Brain pericyte (primary cell): ENCODE data around the gene UVRAG.
"Not testable (repeated sequence)": the region's sequence is repeated elsewhere in the genome, so short reads cannot be mapped to it uniquely, and the experiment has no call there.

Experiments used
- DNase-seq: peaks from one replicate; pipeline ENCODE4 v3.0.0-alpha.2; 2012; ENCODE audit warnings: low read depth, low spot score

The UVRAG gene

DNA sequence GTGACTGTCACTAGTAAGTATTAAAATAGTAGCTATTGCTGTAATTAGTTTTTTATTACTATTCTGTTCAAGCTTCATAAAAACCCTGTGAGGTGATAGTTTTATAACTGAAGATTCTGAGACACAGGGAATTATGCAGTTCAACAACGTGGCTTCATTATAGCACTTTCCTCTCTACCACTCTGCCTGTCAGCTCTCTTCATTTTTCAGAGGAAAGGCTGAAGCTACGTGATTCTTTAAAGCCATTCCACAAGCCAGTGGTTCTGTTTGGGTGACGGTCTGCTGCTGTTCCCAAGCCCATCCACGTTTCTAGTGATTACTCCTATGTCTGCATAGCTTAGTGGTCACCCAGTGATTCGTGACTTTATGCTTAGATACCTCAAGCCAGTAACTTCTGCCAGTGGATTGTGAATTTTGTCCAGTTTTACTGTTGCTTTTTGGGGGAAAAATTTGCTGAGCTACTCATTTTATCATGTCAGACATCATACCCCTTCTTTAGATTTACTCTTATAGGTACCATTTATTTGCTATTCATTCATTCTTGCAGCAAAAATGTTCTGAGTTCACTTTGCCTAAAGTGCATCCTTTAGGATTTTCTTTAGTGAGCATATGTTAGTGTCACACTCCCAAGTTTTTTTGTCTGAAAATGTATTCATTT, 59.8 kb downstream of the UVRAG start:
- DNase-seq, result no peak

DNA sequence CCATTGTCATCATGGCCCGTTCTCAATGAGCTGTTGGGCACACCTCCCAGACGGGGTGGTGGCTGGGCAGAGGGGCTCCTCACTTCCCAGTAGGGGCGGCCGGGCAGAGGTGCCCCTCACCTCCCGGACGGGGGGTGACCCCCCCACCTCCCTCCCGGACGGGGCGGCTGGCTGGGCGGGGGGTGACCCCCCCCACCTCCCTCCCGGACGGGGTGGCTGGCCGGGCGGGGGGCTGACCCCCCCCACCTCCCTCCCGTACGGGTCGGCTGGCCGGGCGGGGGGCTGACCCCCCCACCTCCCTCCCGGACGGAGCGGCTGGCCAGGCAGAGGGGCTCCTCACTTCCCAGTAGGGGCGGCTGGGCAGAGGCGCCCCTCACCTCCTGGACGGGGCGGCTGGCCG, 62.3 kb downstream of the UVRAG start:
- not testable (repeated sequence) for DNase-seq

DNA sequence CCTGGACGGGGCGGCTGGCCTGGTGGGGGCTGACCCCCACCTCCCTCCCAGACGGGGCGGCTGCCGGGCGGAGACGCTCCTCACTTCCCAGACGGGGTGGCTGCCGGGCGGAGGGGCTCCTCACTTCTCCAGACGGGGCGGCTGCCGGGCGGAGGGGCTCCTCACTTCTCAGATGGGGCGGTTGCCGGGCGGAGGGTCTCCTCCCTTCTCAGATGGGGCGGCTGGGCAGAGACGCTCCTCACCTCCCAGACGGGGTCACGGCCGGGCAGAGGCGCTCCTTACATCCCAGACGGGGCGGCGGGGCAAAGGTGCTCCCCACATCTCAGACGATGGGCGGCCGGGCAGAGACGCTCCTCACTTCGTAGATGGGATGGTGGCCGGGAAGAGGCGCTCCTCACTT, 62.9 kb downstream of the UVRAG start:
- DNase-seq, result not testable (repeated sequence)

DNA sequence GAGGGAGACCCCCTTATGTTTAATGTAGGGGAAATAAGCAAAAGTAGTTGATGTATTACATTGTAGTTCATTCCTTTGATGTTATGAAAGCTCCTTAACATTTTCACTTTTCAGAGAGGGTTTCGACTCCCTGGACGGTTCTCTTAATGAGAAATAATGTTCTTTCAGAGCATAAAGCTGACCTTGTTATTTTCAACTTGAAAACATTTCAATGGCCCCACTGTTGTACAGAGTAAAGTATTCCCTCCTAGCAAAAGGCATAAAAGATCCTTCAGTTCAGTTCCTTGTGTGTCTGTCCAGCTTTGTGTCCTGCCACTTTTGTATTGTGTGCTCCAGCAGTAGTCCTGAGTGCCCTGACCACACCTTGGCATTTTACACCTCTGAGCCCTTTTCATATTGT, 63.9 kb downstream of the UVRAG start:
- no peak for DNase-seq

DNA sequence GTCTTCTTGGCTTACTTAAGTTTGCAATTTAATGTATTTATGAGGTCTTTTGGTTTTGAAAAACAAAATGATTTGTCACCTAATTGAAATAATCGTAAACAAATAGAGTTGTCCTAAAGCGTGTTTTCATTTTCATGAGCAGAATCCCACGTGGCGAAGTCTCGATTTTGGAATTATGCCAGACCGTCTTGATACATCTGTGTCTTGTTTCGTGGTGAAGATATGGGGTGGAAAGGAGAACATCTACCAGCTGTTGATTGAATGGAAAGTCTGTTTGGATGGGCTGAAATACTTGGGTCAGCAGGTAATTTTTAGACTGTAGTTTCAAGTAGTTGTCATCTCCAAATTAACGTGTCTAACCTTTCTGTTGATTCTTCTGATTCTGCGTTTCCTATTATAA, 64.7 kb downstream of the UVRAG start:
- DNase-seq, result no peak

DNA sequence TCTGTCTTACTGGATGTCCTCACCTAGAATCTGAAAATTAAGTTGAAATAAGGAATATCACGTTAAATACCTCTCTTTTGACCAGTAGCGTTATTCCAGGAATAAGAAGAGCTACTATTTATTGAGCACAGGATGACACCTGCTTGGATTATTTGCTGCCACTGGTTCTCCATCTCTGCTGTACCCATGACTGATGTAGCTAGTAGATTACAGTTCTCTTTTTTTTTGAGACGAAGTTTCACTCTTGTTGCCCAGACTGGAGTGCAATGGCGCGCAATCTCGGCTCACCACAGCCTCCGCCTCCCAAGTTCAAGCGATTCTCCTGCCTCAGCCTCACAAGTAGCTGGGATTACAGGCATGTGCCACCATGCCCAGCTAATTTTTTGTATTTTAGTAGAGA, 65.3 kb downstream of the UVRAG start:
- not testable (repeated sequence) for DNase-seq

DNA sequence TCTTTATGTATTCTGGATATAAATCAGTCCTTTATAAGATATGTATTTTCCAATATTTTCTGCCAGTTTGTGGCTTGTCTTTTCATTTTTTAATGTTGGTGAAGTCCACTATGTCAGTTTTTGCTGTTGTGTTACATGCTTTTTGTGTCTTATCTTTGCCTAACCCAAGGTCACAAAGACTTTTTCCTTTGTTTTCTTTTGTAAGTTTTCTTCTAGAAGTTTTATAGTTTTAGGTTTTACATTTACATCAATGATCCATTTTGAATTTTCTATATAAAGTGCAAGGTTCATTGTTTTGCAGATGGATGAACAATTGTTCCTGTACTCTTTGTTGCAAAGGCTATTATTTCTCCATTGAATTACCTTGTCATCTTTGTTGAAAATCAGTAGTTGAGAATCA, 69.3 kb downstream of the UVRAG start:
- no peak for DNase-seq

DNA sequence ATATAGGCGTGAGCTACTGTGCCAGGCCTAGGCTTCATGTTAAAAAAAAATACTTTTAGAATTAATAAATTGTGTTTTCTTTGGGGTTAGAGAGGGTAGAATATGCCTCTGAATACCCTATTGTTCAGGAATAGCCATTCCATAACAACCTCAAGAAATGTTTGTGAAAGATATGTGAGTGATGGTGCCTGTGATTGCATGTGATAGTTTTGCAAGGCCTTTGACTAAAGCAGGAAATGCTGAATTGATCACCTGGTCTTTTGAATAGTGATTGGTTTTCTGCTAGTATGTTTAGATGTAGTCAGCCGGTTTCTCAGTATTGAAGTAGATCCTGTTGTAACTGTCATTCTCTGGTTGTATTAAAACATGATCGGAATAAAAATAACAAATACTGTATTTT, 73.4 kb downstream of the UVRAG start:
- no peak for DNase-seq

DNA sequence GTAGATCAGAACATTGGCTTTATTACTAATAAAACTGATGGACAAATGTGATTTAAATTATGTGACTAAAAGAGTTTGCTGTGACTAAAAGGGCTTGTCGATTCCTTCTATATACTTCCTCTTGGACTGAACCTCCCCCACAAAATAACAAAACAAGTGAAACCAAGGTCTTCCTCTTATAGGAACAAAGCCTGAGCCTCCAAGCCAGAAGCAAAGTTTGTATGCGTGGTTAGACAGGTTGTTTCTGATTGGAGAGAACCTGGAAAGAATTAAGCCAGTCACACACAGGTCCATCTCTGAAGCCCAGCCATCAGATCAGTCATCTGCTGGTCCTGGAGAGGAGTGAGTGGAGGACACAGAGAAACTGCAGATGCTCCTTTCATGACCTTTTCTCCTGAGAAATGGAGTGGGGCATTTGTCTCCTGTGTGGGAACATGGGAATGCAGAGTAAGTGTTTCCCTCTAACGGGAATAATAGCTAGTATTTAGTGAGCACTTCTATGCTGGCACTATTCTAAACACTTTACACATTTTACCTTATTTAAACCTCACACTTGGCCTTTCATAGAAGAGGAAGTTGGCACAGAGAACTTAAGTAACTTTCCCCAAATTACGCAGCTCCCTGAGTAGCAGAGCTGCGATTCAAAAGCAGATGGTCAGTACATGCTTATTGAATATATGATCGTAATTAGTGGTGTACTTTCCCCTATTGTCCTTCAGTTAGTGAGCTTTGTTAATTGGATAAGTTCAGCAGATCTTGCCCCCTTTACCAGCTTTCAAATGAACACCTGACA, 77.1 kb downstream of the UVRAG start:
- DNase-seq, result no peak

DNA sequence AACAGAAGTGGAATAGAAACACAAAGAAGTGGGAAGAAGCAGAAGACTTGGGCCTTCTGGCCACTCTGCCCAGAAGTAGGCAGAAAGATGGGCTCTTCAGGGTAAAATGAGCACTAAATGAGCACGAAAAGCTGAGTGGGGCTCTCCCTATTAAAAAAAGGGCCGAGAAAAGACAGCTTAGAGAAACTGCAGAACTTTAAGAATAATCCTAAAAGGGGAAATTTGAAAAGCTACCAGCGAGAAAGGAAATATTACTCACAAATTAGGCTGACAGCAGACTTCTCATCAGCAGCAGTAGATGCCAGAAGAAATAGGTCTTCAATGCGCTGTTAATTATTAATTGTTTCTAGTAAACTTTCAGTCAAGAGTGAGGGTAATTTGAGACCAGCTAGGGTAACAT, 78.2 kb downstream of the UVRAG start:
- no peak for DNase-seq

DNA sequence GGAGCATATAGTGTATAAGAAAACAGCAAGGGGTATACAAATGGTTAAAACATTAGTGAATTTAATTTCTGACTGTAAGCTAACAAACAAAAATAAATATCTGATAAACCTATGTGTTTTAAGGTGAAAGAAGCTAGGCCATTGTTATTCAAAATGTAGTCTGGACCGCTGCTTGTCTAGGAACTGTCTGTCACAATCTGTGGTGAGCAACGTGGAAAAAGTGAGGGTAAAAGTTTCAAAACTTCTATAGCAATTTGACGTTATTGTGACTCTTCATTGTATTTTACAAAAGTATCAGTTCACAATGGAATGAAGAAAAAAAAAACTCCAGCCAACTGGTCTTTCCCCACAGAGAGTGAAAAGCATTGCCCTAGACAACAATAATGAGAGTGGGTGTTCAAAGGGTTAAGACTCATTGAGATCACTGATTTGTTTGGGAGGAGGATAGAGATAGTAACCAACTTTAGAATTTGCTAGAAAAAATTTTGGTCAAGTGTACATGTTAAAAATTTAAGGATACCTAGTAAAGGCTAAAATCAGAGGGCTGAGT, 79.1 kb downstream of the UVRAG start:
- no peak for DNase-seq

DNA sequence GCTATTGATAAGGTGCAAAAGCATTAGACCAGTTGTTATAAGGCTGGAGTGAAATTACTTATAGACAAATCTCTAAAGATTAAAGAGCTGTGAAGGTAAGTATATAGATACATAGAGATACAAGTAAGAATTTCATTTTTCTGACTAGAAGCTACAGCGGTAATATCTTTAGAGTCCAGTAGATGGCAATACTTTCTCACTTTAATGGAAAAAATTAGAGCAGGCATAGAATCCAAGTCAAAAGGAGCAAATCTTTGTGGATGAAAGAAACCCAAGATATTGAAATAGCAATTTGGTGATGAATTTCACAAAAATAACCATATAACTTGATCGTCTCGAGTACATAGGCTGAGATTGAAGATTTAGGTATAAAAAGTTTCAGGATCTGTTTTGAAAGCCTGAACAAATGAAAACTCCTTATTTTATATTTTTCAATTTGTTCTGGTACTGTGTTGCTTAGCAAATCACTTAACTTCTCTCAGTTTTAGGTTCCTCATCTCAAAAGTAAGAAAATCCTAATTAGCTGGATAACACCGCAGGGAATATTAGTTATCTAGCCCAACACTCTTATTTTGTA, 81.9 kb downstream of the UVRAG start:
- peak; percentile 21 for DNase-seq

DNA sequence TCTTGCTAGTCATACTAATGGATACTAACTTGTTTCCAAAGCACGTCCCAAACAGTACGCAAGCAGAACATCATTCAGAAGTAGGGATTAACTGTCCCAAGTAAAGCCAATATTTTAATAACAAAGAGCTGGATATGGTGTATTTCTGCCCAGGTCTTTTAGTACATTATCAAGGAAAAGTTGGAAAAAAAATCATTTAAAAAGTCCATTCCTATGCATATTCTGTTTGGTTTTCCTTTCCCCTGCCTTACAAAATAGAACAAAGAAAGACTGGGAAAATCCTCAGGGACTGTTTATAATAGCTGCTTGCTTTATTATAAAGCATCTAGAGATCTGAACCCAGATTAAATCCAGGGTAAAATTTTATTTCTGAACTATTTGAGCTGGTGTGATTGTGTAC, 83.9 kb downstream of the UVRAG start:
- DNase-seq, result no peak

DNA sequence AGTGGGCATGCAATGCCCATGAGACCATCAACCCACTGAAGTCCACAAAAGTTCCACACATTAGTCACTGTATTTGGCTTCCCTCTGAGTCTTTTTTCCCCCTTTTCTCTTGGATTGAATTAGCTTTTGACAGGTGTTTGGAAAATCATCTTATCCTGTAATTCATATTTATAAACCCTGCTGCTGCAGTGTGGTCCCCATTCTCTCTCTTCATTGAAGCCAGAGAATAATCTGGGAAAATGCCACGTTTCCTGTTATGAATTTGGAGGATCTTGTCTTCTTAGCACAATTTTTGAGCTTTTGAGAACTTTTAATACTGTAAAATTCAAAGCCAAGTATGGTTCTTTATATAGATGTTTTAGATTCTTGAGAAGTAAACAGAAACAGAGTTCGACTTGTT, 84.8 kb downstream of the UVRAG start:
- no peak for DNase-seq

DNA sequence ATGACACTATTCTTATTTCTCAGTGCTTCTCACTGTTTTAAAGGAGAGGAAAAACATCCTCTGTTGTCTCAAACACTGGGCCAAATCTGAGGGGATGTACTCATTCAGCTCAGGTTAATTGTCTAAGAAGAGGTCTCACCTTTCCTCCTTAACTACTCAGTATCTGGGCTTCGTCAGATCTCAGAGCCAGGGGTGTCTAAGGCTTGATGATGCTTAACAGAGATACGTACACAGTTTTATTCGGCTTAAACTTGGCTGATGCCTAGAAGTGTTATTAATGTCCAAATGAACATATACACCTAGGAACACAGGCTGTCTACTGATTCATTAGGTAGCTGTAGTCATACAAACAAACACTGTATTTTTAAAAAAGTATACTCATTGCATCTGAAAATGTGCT, 85.8 kb downstream of the UVRAG start:
- DNase-seq, result no peak

DNA sequence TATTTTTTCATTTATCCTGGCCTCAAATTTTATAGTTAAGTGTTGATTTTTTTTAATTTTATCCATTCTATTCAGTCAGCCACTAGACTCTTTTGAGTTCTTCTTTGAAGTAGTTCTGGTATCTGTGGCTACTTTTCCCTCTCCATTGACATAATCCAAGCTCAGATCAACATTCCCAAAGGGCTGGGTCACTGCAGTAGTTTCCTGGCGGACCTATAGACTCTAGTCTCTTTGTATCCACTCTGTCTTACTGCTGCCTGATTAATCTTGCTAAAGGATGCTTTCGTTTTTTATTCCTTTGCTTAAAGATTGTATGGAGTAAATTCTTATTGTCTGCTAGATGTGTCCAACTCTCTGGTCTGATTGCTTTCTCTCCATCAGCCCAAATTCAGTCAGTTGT, 87.6 kb downstream of the UVRAG start:
- DNase-seq, result no peak

DNA sequence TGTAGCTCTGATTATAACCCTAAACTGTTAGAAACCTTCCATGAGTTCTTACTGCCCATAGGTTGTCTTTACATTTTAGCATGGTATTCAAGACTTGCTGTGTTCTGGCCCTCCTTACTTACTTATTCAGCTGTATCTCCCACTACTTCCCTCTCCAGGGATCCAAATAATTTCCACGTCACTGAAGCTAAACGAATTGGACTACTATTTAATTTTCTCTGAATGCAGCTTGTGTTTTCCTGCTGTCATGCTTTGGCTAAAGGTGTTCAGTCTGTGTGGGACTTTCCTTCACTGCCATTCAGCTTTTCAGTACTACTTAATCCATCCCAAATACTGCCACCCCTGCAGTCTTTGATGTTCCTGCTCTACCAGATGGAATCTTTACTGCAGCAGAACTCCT, 88.3 kb downstream of the UVRAG start:
- no peak for DNase-seq

DNA sequence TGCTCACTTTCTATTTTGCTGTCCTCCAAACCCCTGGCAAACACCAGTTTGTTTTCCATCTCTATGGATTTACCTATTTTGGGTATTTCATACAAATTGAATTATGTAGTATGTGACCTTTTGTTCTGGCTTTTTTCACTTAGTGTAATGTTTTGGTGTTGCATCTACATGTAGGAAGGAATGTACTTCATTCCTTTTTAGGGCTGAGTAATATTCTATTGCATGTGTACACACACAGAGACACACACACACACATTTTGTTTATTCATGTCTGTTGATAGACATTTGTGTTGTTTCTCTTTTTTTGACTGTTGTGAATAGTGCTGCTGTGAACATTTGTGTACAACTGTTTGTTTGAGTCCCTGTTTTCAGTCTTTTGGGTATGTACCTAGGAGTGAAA, 90.4 kb downstream of the UVRAG start:
- no peak for DNase-seq

DNA sequence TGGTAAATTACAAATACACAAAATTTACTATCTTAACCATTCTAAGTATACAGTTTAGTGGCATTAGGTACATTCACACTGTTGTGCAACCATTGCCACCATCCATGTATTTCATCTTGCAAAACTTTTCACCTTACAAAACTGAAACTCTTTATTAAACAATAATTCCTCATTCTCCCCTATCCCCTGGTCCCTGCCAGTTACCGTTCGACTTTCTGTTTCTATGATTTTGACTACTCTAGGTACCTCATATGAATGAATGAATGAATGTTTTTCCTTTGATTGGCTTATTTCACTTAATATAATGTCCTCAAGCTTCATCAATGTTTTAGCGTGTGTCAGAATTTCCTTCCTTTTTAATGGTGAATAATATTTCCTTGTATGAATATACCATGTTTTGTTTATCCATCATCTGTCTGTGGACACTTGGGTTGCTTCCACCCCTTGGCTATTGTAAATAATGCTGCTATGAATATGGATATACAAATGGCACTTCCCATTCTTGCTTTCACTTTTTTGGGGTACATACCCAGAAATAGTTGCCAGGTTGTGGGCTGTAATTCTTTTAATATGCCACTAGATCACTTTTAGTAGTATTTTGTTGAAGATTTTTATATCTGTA, 93.0 kb downstream of the UVRAG start:
- no peak for DNase-seq

DNA sequence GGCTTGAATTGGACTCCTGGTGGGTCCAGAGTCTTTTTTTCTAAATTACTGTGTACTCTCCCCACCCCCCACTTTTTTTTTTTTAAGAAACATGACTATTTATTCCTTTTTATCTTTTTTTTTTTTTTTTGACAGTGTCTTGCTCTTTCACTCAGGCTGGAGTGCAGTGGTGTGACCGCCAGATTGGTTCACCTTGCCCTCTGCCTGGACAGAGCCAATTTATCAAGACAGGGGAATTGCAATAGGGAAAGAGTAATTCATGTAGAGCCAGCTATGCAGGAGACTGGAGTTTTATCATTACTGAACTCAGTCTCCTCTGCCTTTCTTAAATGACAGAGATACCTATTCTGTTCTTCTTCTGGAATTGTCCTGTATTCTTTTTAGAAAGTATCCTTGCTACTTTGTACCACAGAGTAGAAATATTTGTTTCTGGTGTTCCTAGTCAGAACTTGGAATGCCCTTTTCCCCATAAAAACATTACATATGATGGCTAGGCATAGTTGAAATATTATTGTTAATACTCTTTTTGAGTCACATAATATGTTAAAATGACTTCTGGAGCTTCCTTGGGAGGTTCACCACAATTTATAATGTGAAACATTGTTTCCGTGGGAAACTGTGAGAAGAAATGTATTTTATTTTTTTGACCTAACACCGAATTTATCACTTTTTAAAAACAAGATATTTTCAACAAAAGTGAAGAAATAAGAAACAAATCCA, 95.6 kb downstream of the UVRAG start:
- DNase-seq, result no peak

DNA sequence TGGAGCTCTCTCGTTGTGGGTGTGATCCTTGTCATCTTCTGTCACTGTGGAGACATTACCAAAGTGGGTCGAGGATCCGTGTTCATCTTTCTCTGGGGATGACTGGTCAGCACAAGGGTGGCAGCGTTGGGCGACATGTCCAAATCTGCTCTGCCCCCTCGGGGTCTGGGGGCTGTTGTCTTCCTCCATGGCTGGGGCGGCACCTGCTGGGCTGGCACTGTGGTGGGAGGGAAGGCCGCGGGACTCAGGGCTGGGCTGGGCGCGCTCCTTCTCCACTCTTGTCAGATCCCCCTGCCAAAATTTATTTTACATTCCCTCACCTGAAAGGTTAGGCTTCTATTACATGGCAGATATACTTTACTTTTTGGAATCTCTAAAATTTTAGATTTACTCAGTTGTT, 96.4 kb downstream of the UVRAG start:
- DNase-seq, result no peak

DNA sequence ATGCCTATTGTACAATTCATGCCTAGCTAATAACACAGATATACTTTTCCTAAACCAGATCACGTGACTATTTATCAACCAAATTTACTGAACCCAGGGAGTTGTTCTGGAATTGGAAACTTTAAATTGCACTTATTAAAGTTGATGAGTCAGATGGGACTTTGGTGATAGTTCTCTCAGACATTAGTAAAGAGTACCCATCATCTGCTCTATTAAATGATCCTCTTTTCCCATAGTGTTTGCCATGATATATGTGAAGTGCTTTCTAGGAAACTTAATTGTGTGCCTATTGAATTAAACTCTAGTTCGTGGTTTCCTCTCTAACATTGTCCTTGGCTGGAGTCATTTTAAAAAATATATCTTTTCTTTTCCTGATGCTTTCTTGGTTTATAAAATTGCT, 99.0 kb downstream of the UVRAG start:
- DNase-seq, result no peak
